CD4-positive, alpha-beta T cell treated with Interleukin-10 for 1 hour (primary cell): ENCODE measurements around the gene AK3.
A peak's percentile ranks its signal among the peaks of the same experiment; 100 is the strongest.
"Not testable (repeated sequence)": the region's sequence is repeated elsewhere in the genome, so short reads cannot be mapped to it uniquely, and the experiment has no call there.

Source experiments
- DNase-seq: peaks from one replicate; pipeline ENCODE4 v3.0.0-alpha.2; 2020

Gene AK3

GRCh38 chr9:4662989-4663792, 77.8 kb downstream of the AK3 start:
- peak; percentile 38 for DNase-seq

DNA sequence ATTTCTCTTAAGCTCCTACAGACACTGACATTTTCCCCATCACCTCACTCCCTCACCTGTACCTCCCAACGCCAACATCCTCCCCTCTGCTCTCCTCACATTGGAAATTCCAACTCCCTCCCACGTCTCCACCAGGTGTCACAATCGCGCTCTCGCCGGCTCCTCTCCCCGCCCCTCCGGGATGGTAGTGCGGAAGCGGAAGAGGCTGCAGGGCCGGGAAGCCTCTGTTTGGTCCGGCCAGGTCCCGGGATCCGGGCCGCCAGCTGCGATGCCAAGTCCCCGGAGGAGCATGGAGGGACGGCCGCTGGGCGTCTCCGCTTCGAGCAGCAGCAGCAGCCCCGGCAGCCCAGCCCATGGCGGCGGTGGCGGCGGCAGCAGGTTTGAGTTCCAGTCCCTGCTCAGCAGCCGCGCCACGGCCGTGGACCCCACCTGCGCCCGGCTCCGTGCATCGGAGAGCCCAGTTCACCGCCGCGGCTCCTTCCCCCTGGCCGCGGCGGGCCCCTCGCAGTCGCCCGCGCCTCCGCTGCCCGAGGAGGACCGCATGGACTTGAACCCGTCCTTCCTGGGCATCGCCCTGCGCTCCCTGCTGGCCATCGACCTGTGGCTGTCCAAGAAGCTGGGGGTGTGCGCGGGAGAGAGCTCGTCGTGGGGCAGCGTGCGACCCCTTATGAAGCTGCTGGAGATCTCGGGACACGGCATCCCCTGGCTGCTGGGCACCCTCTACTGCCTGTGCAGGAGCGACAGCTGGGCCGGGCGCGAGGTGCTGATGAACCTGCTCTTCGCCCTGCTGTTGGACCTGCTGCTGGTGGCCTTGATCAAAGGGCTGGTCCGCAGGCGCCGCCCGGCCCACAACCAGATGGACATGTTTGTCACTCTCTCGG, 78.7 kb downstream of the AK3 start, which contains the start of gene PLPP6:
Gene PLPP6, plus strand, starts transcription at position 187 of the 881 bp plus-strand sequence. Its CDS starts 82 bp downstream, at position 269.
- peak; percentile 79 for DNase-seq

GRCh38 chr9:4661611-4662010, 79.4 kb downstream of the AK3 start:
- DNase-seq, result peak; percentile 30

- DNase-seq, result no peak
Measured at GRCh38 chr9:4661165-4661564, 79.8 kb downstream of the AK3 start.

DNA sequence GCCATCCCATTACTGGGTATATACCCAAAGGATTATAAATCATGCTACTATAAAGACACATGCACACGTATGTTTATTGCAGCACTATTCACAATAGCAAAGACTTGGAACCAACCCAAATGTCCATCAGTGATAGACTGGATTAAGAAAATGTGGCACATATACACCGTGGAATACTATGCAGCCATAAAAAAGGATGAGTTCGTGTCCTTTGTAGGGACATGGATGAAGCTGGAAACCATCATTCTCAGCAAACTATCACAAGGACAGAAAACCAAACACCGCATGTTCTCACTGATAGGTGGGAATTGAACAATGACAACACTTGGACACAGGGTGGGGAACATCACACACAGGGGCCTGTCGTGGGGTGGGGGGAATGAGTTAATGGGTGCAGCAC, 80.3 kb downstream of the AK3 start:
- not testable (repeated sequence) for DNase-seq
